ENCODE measurements around the gene CTSW. TPM values are rescaled to one million over a fixed set of nuclear protein-coding genes. Genes with fewer than 3 reads are reported as not detected.
A peak's percentile ranks its signal among the peaks of the same experiment; 100 is the strongest.

The CTSW gene
- total RNA-seq, 1 donor from 2014 or later, result 10.3 TPM

GRCh38 chr11:65925397-65925796 lies 45.8 kb downstream of the CTSW start:
- H3K9me3 Mint-ChIP-seq, result no peaks in the 10 kb centered on the region
- intact Hi-C loops (cut with micrococcal nuclease), result loop anchor here (5.0 kb wide), 1 partner anchor 33 kb away; the partner anchor contains the start of gene CCDC85B
- no peak for DNase-seq (ENCODE audit: low spot score)
- no peak overlapping the region for H3K4me3 Mint-ChIP-seq (ENCODE audit: low read depth)
- peaks cover 23% of the 10 kb centered on the region for H3K36me3 Mint-ChIP-seq (ENCODE audit: low read depth)
- H3K27me3 Mint-ChIP-seq (ENCODE audit: low read depth), result no peaks in the 10 kb centered on the region
- H3K4me1 Mint-ChIP-seq (ENCODE audit: low read depth), result peaks cover 24% of the 10 kb centered on the region
- H3K27ac Mint-ChIP-seq, result no peak overlapping the region

- H3K4me3 Mint-ChIP-seq (ENCODE audit: low read depth), result peak overlapping the region; percentile 65
- H3K36me3 Mint-ChIP-seq (ENCODE audit: low read depth), result peaks cover 6% of the 10 kb centered on the region
- H3K27ac Mint-ChIP-seq, result peak overlapping the region; percentile 89
- H3K4me1 Mint-ChIP-seq (ENCODE audit: low read depth), result peaks cover 31% of the 10 kb centered on the region
- no peaks in the 10 kb centered on the region for H3K27me3 Mint-ChIP-seq (ENCODE audit: low read depth)
- peak; percentile 75 for DNase-seq (ENCODE audit: low spot score)
- H3K9me3 Mint-ChIP-seq, result no peaks in the 10 kb centered on the region
- intact Hi-C loops (cut with micrococcal nuclease), result loop anchor here (1.0 to 5.0 kb wide), 3 partner anchors 9 to 36 kb away; partner anchors contain the start of genes C11orf68, CCDC85B, DRAP1 and SART1
Observed at GRCh38 chr11:65927904-65928397, 48.3 kb downstream of the CTSW start.

- Mint-ChIP-seq H3K4me3 (ENCODE audit: low read depth) (peak overlapping the region; percentile 57), H3K4me1 (ENCODE audit: low read depth) (peaks cover 31% of the 10 kb centered on the region), H3K27ac (peak overlapping the region; percentile 89), H3K36me3 (ENCODE audit: low read depth) (no peaks in the 10 kb centered on the region), H3K9me3 (no peaks in the 10 kb centered on the region), H3K27me3 (ENCODE audit: low read depth) (no peaks in the 10 kb centered on the region)
- intact Hi-C loops (cut with micrococcal nuclease), result loop anchor here (1.0 to 5.0 kb wide), 3 partner anchors 9 to 36 kb away; partner anchors contain the start of genes C11orf68, CCDC85B, DRAP1 and SART1
- no peak for DNase-seq (ENCODE audit: low spot score)
Observed at GRCh38 chr11:65928667-65929066, 49.0 kb downstream of the CTSW start.

GRCh38 chr11:65931773-65932557 lies 52.3 kb downstream of the CTSW start:
- Mint-ChIP-seq H3K36me3 (ENCODE audit: low read depth) (no peaks in the 10 kb centered on the region), H3K27ac (peak overlapping the region; percentile 71), H3K27me3 (ENCODE audit: low read depth) (no peaks in the 10 kb centered on the region), H3K4me1 (ENCODE audit: low read depth) (peaks cover 29% of the 10 kb centered on the region), H3K9me3 (no peaks in the 10 kb centered on the region), H3K4me3 (ENCODE audit: low read depth) (no peak overlapping the region)
- DNase-seq (ENCODE audit: low spot score), result no peak
- intact Hi-C loops (cut with micrococcal nuclease), result no loop called here

GRCh38 chr11:65932558-65932919 lies 52.9 kb downstream of the CTSW start:
- intact Hi-C loops (cut with micrococcal nuclease), result no loop called here
- DNase-seq (ENCODE audit: low spot score), result no peak
- no peaks in the 10 kb centered on the region for H3K27me3 Mint-ChIP-seq (ENCODE audit: low read depth)
- H3K36me3 Mint-ChIP-seq (ENCODE audit: low read depth), result no peaks in the 10 kb centered on the region
- peaks cover 23% of the 10 kb centered on the region for H3K4me1 Mint-ChIP-seq (ENCODE audit: low read depth)
- no peaks in the 10 kb centered on the region for H3K9me3 Mint-ChIP-seq
- H3K27ac Mint-ChIP-seq, result no peak overlapping the region
- H3K4me3 Mint-ChIP-seq (ENCODE audit: low read depth), result no peak overlapping the region

Other genes with a start within 250 kb of the CTSW start
- gene SIPA1, start 241.7 kb upstream of the CTSW start, total RNA-seq, result 128 and 135 TPM in 2 replicates
- gene RELA, start 216.9 kb upstream of the CTSW start, total RNA-seq, result 86.9 and 89.3 TPM in 2 replicates
- gene KAT5, start 167.6 kb upstream of the CTSW start, total RNA-seq, result 76.3 and 79.4 TPM in 2 replicates
- gene RNASEH2C, start 159.0 kb upstream of the CTSW start, total RNA-seq, result 85.0 and 94.0 TPM in 2 replicates
- gene AP5B1, start 98.9 kb upstream of the CTSW start, total RNA-seq, result 24.6 and 24.9 TPM in 2 replicates
- gene OVOL1, start 92.8 kb upstream of the CTSW start, total RNA-seq, result 0.16 TPM in 2 replicates
- gene SNX32, start 45.9 kb upstream of the CTSW start, total RNA-seq, result 0.64 and 0.96 TPM in 2 replicates
- gene CFL1, start 21.7 kb upstream of the CTSW start, total RNA-seq, result 1,155 and 1,184 TPM in 2 replicates
- 84.9 and 90.5 TPM in 2 replicates for gene MUS81, start 19.4 kb upstream of the CTSW start, total RNA-seq
- gene EFEMP2, start 7.0 kb upstream of the CTSW start, total RNA-seq, result 8.8 and 9.2 TPM in 2 replicates
- gene FIBP, start 8.6 kb downstream of the CTSW start, total RNA-seq, result 95.4 and 99.8 TPM in 2 replicates
- gene CCDC85B, start 10.8 kb downstream of the CTSW start, total RNA-seq, result 53.2 and 55.2 TPM in 2 replicates
- gene FOSL1, start 20.6 kb downstream of the CTSW start, total RNA-seq, result 24.0 and 25.9 TPM in 2 replicates
- gene C11orf68, start 39.2 kb downstream of the CTSW start, total RNA-seq, result 23.7 and 23.8 TPM in 2 replicates
- 116 and 118 TPM in 2 replicates for gene DRAP1, start 39.6 kb downstream of the CTSW start, total RNA-seq
- gene TSGA10IP, start 65.6 kb downstream of the CTSW start, total RNA-seq, result not detected in 2 replicates
- 81.7 and 98.5 TPM in 2 replicates for gene SART1, start 81.9 kb downstream of the CTSW start, total RNA-seq
- 64.5 and 65.2 TPM in 2 replicates for gene EIF1AD, start 122.3 kb downstream of the CTSW start, total RNA-seq
- gene BANF1, start 122.7 kb downstream of the CTSW start, total RNA-seq, result 272 and 281 TPM in 2 replicates
- 0.69 and 0.75 TPM in 2 replicates for gene CST6, start 132.2 kb downstream of the CTSW start, total RNA-seq
- 0.46 and 0.78 TPM in 2 replicates for gene CATSPER1, start 146.6 kb downstream of the CTSW start, total RNA-seq
- gene GAL3ST3, start 169.3 kb downstream of the CTSW start, total RNA-seq, result 0.18 TPM in 1 of 2 replicates, not detected in the other
- 252 and 268 TPM in 2 replicates for gene SF3B2, start 172.5 kb downstream of the CTSW start, total RNA-seq
- gene PACS1, start 190.4 kb downstream of the CTSW start, total RNA-seq, result 75.6 and 83.7 TPM in 2 replicates